COLO829 (cell line): ENCODE measurements around the gene ORAI1.
A peak's percentile ranks its signal among the peaks of the same experiment; 100 is the strongest.
"Not testable (repeated sequence)": the region's sequence is repeated elsewhere in the genome, so short reads cannot be mapped to it uniquely, and the experiment has no call there.

Experiments used
- DNase-seq: peaks from one replicate; pipeline ENCODE4 v3.0.0; 2012; ENCODE audit warnings: low spot score

Gene ORAI1

GRCh38 chr12:121649819-121650353, 23.6 kb downstream of the ORAI1 start:
- no peak for DNase-seq

GRCh38 chr12:121651320-121651719, 25.0 kb downstream of the ORAI1 start:
- no peak for DNase-seq

GRCh38 chr12:121652767-121653497, 26.6 kb downstream of the ORAI1 start:
- no peak for DNase-seq

- no peak for DNase-seq
These were observed 27.7 kb downstream of the ORAI1 start for GRCh38 chr12:121653999-121654398.

- no peak for DNase-seq
These were observed 29.8 kb downstream of the ORAI1 start for GRCh38 chr12:121656122-121656521.

GRCh38 chr12:121657305-121658008, 31.1 kb downstream of the ORAI1 start:
- DNase-seq = no peak

GRCh38 chr12:121661353-121662105, 35.2 kb downstream of the ORAI1 start:
- DNase-seq = not testable (repeated sequence)

- DNase-seq = no peak
These were observed 37.2 kb downstream of the ORAI1 start for GRCh38 chr12:121663610-121663929.

- DNase-seq = not testable (repeated sequence)
These were observed 40.5 kb downstream of the ORAI1 start for GRCh38 chr12:121666829-121667228.

GRCh38 chr12:121668750-121669520, 42.6 kb downstream of the ORAI1 start:
- DNase-seq = no peak

- DNase-seq = no peak
These were observed 43.2 kb downstream of the ORAI1 start, which contains the start of gene MORN3 for GRCh38 chr12:121669521-121669900. TSS of gene MORN3 (minus strand) at chr12:121669654. CDS start at chr12:121669483, 171 bp downstream.

- no peak for DNase-seq
These were observed 46.7 kb downstream of the ORAI1 start for GRCh38 chr12:121673013-121673511.

GRCh38 chr12:121676190-121676589, 49.9 kb downstream of the ORAI1 start:
- DNase-seq = no peak

- DNase-seq = no peak
These were observed 52.0 kb downstream of the ORAI1 start for GRCh38 chr12:121678305-121678704.

GRCh38 chr12:121678716-121679300, 52.5 kb downstream of the ORAI1 start:
- no peak for DNase-seq

- peak; percentile 39 for DNase-seq
These were observed 53.4 kb downstream of the ORAI1 start for GRCh38 chr12:121679661-121680197.

GRCh38 chr12:121688966-121689365, 62.6 kb downstream of the ORAI1 start:
- no peak for DNase-seq

- no peak for DNase-seq
These were observed 63.1 kb downstream of the ORAI1 start for GRCh38 chr12:121689430-121689829.
